ENCODE measurements around the gene CD14.
"Not testable (repeated sequence)": the region's sequence is repeated elsewhere in the genome, so short reads cannot be mapped to it uniquely, and the experiment has no call there.

CD14 gene

GRCh38 chr5:140658870-140659269 lies 25.9 kb upstream of the CD14 start:
- Mint-ChIP-seq H3K9me3 (no peaks in the 10 kb centered on the region), H3K4me3 (no peak overlapping the region), H3K4me1 (ENCODE audit: low read depth in 2 of 2) (peaks cover 2 to 4% of the 10 kb centered on the region in 2 donors), H3K27ac (peak overlapping the region in 1 of 2 donors; percentile 78), H3K27me3 (no peaks in the 10 kb centered on the region), H3K36me3 (ENCODE audit: insufficient read depth) (peaks cover 89% of the 10 kb centered on the region)
- no peak for ATAC-seq (replicated peaks)
- no peak for DNase-seq

GRCh38 chr5:140647042-140647419 lies 14.1 kb upstream of the CD14 start:
- Mint-ChIP-seq H3K4me3 (peak overlapping the region; percentile 93), H3K27me3 (no peaks in the 10 kb centered on the region), H3K27ac (peak overlapping the region; percentile 97 to 99), H3K4me1 (ENCODE audit: low read depth in 2 of 2) (peaks cover 30 to 37% of the 10 kb centered on the region in 2 donors), H3K9me3 (no peaks in the 10 kb centered on the region), H3K36me3 (ENCODE audit: insufficient read depth) (peaks cover 73% of the 10 kb centered on the region)
- no peak for DNase-seq
- no peak for ATAC-seq (replicated peaks)

- ATAC-seq (replicated peaks) (no peak), DNase-seq (no peak)
- H3K4me1 Mint-ChIP-seq (ENCODE audit: low read depth in 2 of 2): peaks cover 30 to 39% of the 10 kb centered on the region in 2 donors
- H3K36me3 Mint-ChIP-seq (ENCODE audit: insufficient read depth): peaks cover 42% of the 10 kb centered on the region
- H3K27ac Mint-ChIP-seq: peak overlapping the region in 1 of 2 donors; percentile 23
- H3K4me3 Mint-ChIP-seq: no peak overlapping the region
- no peaks in the 10 kb centered on the region for H3K9me3 Mint-ChIP-seq
- no peaks in the 10 kb centered on the region for H3K27me3 Mint-ChIP-seq
Measured at GRCh38 chr5:140642718-140643117, 9.7 kb upstream of the CD14 start.

DNA sequence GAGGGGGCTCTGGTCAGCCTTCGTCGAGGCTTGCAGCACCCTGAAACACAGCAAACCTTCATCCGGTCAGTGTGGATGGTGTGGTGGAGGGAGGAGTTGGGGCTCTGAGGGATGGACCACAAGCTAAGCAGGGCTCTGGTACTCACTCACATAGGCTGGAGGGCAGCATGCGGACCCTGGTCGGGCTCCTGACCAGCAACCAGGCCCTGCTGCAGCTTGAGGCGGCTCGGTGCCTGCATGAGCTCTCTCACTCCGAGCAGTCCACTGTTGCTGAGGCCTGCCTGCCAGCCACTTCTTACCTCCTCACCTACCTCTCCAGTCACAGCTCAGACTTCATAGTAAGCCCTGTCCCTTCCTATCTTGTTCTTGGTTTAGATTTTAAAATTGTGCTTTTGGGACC lies 8.7 kb upstream of the CD14 start:
- peaks cover 36% of the 10 kb centered on the region for H3K36me3 Mint-ChIP-seq (ENCODE audit: insufficient read depth)
- no peak overlapping the region for H3K4me3 Mint-ChIP-seq
- H3K9me3 Mint-ChIP-seq: no peaks in the 10 kb centered on the region
- DNase-seq: no peak
- H3K27me3 Mint-ChIP-seq: no peaks in the 10 kb centered on the region
- peaks cover 30 to 34% of the 10 kb centered on the region in 2 donors for H3K4me1 Mint-ChIP-seq (ENCODE audit: low read depth in 2 of 2)
- H3K27ac Mint-ChIP-seq: peak overlapping the region in 1 of 2 donors; percentile 23
- ATAC-seq (replicated peaks): no peak

GRCh38 chr5:140639148-140639981 lies 6.4 kb upstream of the CD14 start, which contains the start of gene TMCO6:
Gene TMCO6 (plus strand): TSS chr5:140639451. CDS start chr5:140639528, 77 bp downstream.
- no peaks in the 10 kb centered on the region for H3K9me3 Mint-ChIP-seq
- peak; percentile 94 for ATAC-seq (replicated peaks)
- H3K36me3 Mint-ChIP-seq (ENCODE audit: insufficient read depth): peaks cover 30% of the 10 kb centered on the region
- peak within 1 kb of the TSS; percentile 82 to 85 for H3K4me3 Mint-ChIP-seq
- peak; percentile 92 to 95 (median 93) for DNase-seq
- peaks cover 25 to 30% of the 10 kb centered on the region in 2 donors for H3K4me1 Mint-ChIP-seq (ENCODE audit: low read depth in 2 of 2)
- peak within 1 kb of the TSS; percentile 93 to 94 for H3K27ac Mint-ChIP-seq
- no peaks in the 10 kb centered on the region for H3K27me3 Mint-ChIP-seq

- Mint-ChIP-seq H3K4me3 (peak overlapping the region; percentile 82 to 85), H3K27ac (peak overlapping the region; percentile 93 to 94), H3K4me1 (ENCODE audit: low read depth in 2 of 2) (peaks cover 25 to 30% of the 10 kb centered on the region in 2 donors), H3K36me3 (ENCODE audit: insufficient read depth) (peaks cover 24% of the 10 kb centered on the region)
- DNase-seq; ATAC-seq (replicated peaks); H3K27me3 Mint-ChIP-seq; H3K9me3 Mint-ChIP-seq: not testable (repeated sequence)
Measured at GRCh38 chr5:140638898-140639147, 5.8 kb upstream of the CD14 start.

DNA sequence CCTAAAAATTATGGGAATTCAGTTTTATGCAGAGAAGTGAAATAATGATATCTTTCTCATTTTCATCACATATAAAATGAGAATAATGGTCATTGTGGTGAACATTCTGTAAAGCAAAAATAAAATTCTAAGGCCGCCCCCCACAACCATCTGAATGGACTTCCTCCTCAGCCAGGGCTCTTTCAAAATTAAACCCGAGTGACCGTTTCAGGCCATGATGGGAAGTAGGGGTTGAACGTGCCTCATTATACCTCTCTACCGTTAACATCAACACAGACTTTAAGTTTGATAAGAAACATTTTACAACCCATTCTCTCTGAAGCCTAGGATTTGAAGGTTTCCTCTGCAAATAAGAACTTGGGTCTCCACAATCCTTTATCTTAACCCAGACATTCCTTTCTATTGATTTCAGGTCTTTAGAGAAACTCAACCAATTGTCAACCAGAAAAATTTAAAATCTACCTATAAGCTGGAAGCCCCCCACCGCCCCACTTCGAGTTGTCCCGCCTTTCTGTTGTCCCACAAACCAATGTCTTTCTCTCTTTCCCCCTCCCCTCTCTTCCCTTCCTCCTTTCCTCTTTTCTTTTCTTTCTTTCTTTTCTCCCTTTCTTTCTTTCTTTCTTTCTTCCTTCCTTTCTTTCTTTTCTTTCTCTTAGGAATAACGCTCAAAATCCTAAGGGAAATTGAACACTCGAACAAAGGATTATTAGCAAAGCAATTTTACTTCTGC lies 4.6 kb upstream of the CD14 start:
- peaks cover 17% of the 10 kb centered on the region for H3K36me3 Mint-ChIP-seq (ENCODE audit: insufficient read depth)
- no peaks in the 10 kb centered on the region for H3K9me3 Mint-ChIP-seq
- ATAC-seq (replicated peaks) (no peak), DNase-seq (no peak)
- peak overlapping the region in 1 of 2 donors; percentile 93 for H3K27ac Mint-ChIP-seq
- H3K27me3 Mint-ChIP-seq: no peaks in the 10 kb centered on the region
- H3K4me1 Mint-ChIP-seq (ENCODE audit: low read depth in 2 of 2): peaks cover 35 to 37% of the 10 kb centered on the region in 2 donors
- no peak overlapping the region for H3K4me3 Mint-ChIP-seq

- ATAC-seq (replicated peaks): no peak
- Mint-ChIP-seq H3K27me3 (no peaks in the 10 kb centered on the region), H3K4me3 (no peak overlapping the region)
Measured at GRCh38 chr5:140635291-140636257, 2.6 kb upstream of the CD14 start.

DNA sequence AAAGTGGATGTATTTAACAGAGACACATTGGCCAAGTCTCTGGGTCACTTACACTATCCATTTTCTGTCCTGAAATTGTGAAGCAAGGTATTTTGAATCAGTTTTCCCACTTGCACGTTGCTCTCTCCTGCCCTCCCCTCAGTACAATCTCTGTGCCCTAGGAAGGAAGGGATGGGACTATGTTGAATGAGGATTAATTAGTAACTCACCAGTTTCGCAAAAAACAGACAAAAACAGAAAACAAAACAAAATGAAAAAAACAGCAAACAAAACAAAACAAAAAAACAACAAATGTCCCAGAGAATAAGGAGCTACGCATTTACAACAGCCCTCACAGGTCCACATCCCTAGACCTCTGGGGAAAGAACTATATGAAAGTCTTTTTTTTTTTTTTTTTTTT lies 1.1 kb upstream of the CD14 start:
- Mint-ChIP-seq H3K4me1 (ENCODE audit: low read depth in 2 of 2) (peaks cover 11 to 20% of the 10 kb centered on the region in 2 donors), H3K36me3 (ENCODE audit: insufficient read depth) (peaks cover 10% of the 10 kb centered on the region), H3K4me3 (peak overlapping the region; percentile 85 to 89), H3K27ac (no peak overlapping the region), H3K9me3 (no peaks in the 10 kb centered on the region), H3K27me3 (no peaks in the 10 kb centered on the region)
- DNase-seq (no peak), ATAC-seq (replicated peaks) (no peak)

More at GRCh38 chr5:140635291-140636257, 2.6 kb upstream of the CD14 start:
- DNase-seq: no peak
- Mint-ChIP-seq H3K9me3 (no peaks in the 10 kb centered on the region), H3K27ac (no peak overlapping the region), H3K4me1 (ENCODE audit: low read depth in 2 of 2) (peaks cover 20 to 26% of the 10 kb centered on the region in 2 donors), H3K36me3 (ENCODE audit: insufficient read depth) (peaks cover 11% of the 10 kb centered on the region)

DNA sequence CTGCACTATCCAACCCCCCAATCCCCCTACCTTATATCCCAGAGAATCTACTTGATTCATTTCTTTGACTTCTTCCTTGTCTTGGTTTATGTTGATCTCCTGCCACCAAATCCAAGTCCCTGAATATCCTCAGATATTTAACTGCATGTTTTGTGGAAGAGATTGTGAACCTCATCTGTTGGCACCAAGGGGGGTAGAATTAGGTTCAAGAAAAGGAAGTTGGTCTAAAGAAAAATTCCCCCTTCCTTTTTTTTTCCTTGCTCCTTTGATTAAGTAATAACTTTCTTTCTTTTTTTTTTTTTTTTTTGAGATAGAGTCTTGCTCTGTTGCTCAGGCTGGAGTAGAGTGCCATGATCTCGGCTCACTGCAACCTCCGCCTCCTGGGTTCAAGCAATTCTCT lies 526 bp upstream of the CD14 start:
- Mint-ChIP-seq H3K27ac (peak overlapping the region; percentile 53 to 69), H3K9me3 (no peaks in the 10 kb centered on the region), H3K4me1 (ENCODE audit: low read depth in 2 of 2) (peaks cover 11 to 14% of the 10 kb centered on the region in 2 donors), H3K4me3 (peak overlapping the region; percentile 85 to 89), H3K27me3 (peaks cover 0 to under 1% of the 10 kb centered on the region in 2 donors), H3K36me3 (ENCODE audit: insufficient read depth) (peaks cover 7% of the 10 kb centered on the region)
- ATAC-seq (replicated peaks) (no peak), DNase-seq (no peak)

- peak overlapping the region; percentile 53 to 69 for H3K27ac Mint-ChIP-seq
- H3K4me1 Mint-ChIP-seq (ENCODE audit: low read depth in 2 of 2): peaks cover 11 to 13% of the 10 kb centered on the region in 2 donors
- H3K4me3 Mint-ChIP-seq: peak overlapping the region; percentile 85 to 89
- ATAC-seq (replicated peaks): peak; percentile 87
- peaks cover 0 to 8% of the 10 kb centered on the region in 2 donors for H3K27me3 Mint-ChIP-seq
- DNase-seq: peak; percentile 29 to 34 (median 30)
- H3K36me3 Mint-ChIP-seq (ENCODE audit: insufficient read depth): peaks cover 3% of the 10 kb centered on the region
- H3K9me3 Mint-ChIP-seq: no peaks in the 10 kb centered on the region
Measured at GRCh38 chr5:140632366-140633020, 482 bp downstream of the CD14 start.

DNA sequence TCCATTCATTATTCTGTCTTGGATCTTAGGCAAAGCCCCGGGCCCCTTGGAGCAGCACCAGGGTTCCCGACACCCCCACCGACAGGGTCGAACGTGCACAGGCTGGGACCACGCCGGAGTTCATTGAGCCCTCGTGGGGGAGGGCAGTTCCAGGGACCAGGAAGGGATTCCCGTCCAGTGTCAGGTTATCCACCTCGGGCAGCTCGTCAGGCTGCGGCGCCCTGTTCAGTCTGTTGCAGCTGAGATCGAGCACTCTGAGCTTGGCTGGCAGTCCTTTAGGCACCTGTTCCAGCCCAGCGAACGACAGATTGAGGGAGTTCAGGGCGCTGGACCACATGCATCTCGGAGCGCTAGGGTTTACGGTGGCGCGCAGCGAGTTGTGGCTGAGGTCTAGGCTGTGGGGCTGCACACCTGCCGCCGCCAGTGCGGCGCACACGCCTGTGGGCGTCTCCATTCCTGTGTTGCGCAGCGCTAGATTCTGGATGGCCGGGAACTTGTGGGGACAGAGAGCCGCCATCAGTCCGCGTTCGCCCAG lies 1.1 kb downstream of the CD14 start:
- H3K27me3 Mint-ChIP-seq: peaks cover 0 to 8% of the 10 kb centered on the region in 2 donors
- peaks cover 3% of the 10 kb centered on the region for H3K36me3 Mint-ChIP-seq (ENCODE audit: insufficient read depth)
- DNase-seq (peak in 2 of 3 experiments; percentile 17 to 18), ATAC-seq (replicated peaks) (peak; percentile 70)
- peak overlapping the region; percentile 85 to 89 for H3K4me3 Mint-ChIP-seq
- H3K27ac Mint-ChIP-seq: peak overlapping the region; percentile 46 to 53
- no peaks in the 10 kb centered on the region for H3K9me3 Mint-ChIP-seq
- peaks cover 11 to 13% of the 10 kb centered on the region in 2 donors for H3K4me1 Mint-ChIP-seq (ENCODE audit: low read depth in 2 of 2)
